ENCODE measurements around the gene ABLIM1. TPM values are rescaled to one million over a fixed set of nuclear protein-coding genes. Genes with fewer than 3 reads are reported as not detected.

The ABLIM1 gene
- 5.0 and 5.2 TPM in 2 replicates for total RNA-seq

GRCh38 chr10:114658175-114658574 is at the start of gene ABLIM1:
TSS of gene ABLIM1 (minus strand) at chr10:114658275. CDS start at chr10:114658200, 75 bp downstream.

GRCh38 chr10:114404171-114405010 is 253.7 kb downstream of the ABLIM1 start, which contains the start of gene AFAP1L2:
TSS of gene AFAP1L2 (minus strand) at chr10:114404502. CDS start at chr10:114404455, 47 bp downstream.

Other genes with a start within 250 kb of the ABLIM1 start
- gene FHIP2A, start 163.5 kb upstream of the ABLIM1 start, total RNA-seq = 10.7 and 12.8 TPM in 2 replicates